Large intestine (tissue), 12 donors: ENCODE measurements around the gene STX17. TPM values are rescaled to one million over a fixed set of nuclear protein-coding genes. Genes with fewer than 3 reads are reported as not detected.
"Not testable (repeated sequence)": the region's sequence is repeated elsewhere in the genome, so short reads cannot be mapped to it uniquely, and the experiment has no call there.

Experiments
- DNase-seq, 2 donors: peaks; one replicate each; pipeline versions ENCODE4 v3.0.0 to v3.0.0-alpha.2; 2013
- H3K27ac ChIP-seq: one replicate; pipeline ENCODE4 v1.5.1; 2013; ENCODE audit warnings: low read length
- H3K27me3 ChIP-seq: 2 replicates; pipeline ENCODE4 v1.6.1; 2013; ENCODE audit warnings: low read length; ENCODE audit not compliant: control insufficient read depth, insufficient read depth
- H3K36me3 ChIP-seq: 2 replicates; pipeline ENCODE4 v1.6.1; 2013; ENCODE audit warnings: low read length; ENCODE audit not compliant: control insufficient read depth, insufficient read depth
- H3K4me1 ChIP-seq: one replicate; pipeline ENCODE4 v1.6.1; 2013; ENCODE audit warnings: low read length; ENCODE audit not compliant: control insufficient read depth, insufficient read depth
- H3K4me3 ChIP-seq: one replicate; pipeline ENCODE4 v1.5.1; 2013; ENCODE audit warnings: low read length
- H3K9me3 ChIP-seq: one replicate; pipeline ENCODE4 v1.6.1; 2013; ENCODE audit warnings: mild to moderate bottlenecking, low read depth, low read length, moderate library complexity; ENCODE audit not compliant: control insufficient read depth
- WGBS: methylation state at CpG from one replicate; pipeline ENCODE4 v1.1.5; 2013; ENCODE audit warnings: low lambda C conversion rate; ENCODE audit not compliant: insufficient coverage; 5-methylcytosine and 5-hydroxymethylcytosine counted together
- long read RNA-seq, 11 donors: transcript quantifications; one replicate each; lab custom pipeline, GENCODE V29; 2026
- polyA plus RNA-seq: library from polyadenylated mRNA; unstranded; fragments of 120-200 nt; gene quantifications from one replicate; pipeline ENCODE4 v1.2.1, GENCODE V29; 2013

Gene STX17
- 31.9 TPM for polyA plus RNA-seq
- long read RNA-seq, donor 1, partial matches to known transcripts = 0 of 5 reads
- long read RNA-seq, donor 1, other reads (novel, unspliced or antisense) = 0 of 5 reads
- long read RNA-seq, donor 2, transcript STX17-201 (8 exons, 2,713 nt) = major isoform, 10 of 14 reads
- long read RNA-seq, donor 2, partial matches to known transcripts = 0 of 14 reads
- long read RNA-seq, donor 2, other reads (novel, unspliced or antisense) = 0 of 14 reads
- long read RNA-seq, donor 3 = 0 reads
- long read RNA-seq, donor 4, partial matches to known transcripts = 0 of 1 reads
- long read RNA-seq, donor 4, other reads (novel, unspliced or antisense) = 0 of 1 reads
- long read RNA-seq, donor 5, transcript STX17-201 (8 exons, 2,713 nt) = major isoform, 5 of 6 reads
- long read RNA-seq, donor 5, partial matches to known transcripts = 0 of 6 reads
- long read RNA-seq, donor 5, other reads (novel, unspliced or antisense) = 0 of 6 reads
- long read RNA-seq, donor 6, transcript STX17-201 (8 exons, 2,713 nt) = major isoform, 13 of 260 reads
- long read RNA-seq, donor 6, partial matches to known transcripts = 144 of 260 reads
- long read RNA-seq, donor 6, other reads (novel, unspliced or antisense) = 99 of 260 reads
- long read RNA-seq, donor 7, transcript STX17-201 (8 exons, 2,713 nt) = major isoform, 8 of 8 reads
- long read RNA-seq, donor 7, partial matches to known transcripts = 0 of 8 reads
- long read RNA-seq, donor 7, other reads (novel, unspliced or antisense) = 0 of 8 reads
- long read RNA-seq, donor 8, transcript STX17-201 (8 exons, 2,713 nt) = major isoform, 18 of 21 reads
- long read RNA-seq, donor 8, partial matches to known transcripts = 0 of 21 reads
- long read RNA-seq, donor 8, other reads (novel, unspliced or antisense) = 0 of 21 reads
- long read RNA-seq, donor 9, transcript STX17-201 (8 exons, 2,713 nt) = major isoform, 8 of 8 reads
- long read RNA-seq, donor 9, partial matches to known transcripts = 0 of 8 reads
- long read RNA-seq, donor 9, other reads (novel, unspliced or antisense) = 0 of 8 reads
- long read RNA-seq, donor 10, transcript STX17-201 (8 exons, 2,713 nt) = major isoform, 12 of 14 reads
- long read RNA-seq, donor 10, partial matches to known transcripts = 0 of 14 reads
- long read RNA-seq, donor 10, other reads (novel, unspliced or antisense) = 0 of 14 reads
- long read RNA-seq, donor 11, transcript STX17-201 (8 exons, 2,713 nt) = major isoform, 6 of 7 reads
- long read RNA-seq, donor 11, partial matches to known transcripts = 0 of 7 reads
- long read RNA-seq, donor 11, other reads (novel, unspliced or antisense) = 0 of 7 reads

GRCh38 chr9:99906403-99907207 is at the start of gene STX17:
Gene STX17, plus strand, starts transcription at chr9:99906654. Its CDS starts 8,586 bp downstream, at chr9:99915240.
- peak within 1 kb of the TSS; percentile 98 for H3K27ac ChIP-seq
- H3K27me3 ChIP-seq = no peaks in the 10 kb centered on the region
- H3K4me3 ChIP-seq = peak within 1 kb of the TSS; percentile 96
- no peaks in the 10 kb centered on the region for H3K9me3 ChIP-seq
- peaks cover 3% of the 10 kb centered on the region for H3K4me1 ChIP-seq
- WGBS = no CpG with 5 or more reads among the region's 76 CpGs
- peak; percentile 60 to 93 for DNase-seq
- peaks cover under 1% of the 10 kb centered on the region for H3K36me3 ChIP-seq

DNA sequence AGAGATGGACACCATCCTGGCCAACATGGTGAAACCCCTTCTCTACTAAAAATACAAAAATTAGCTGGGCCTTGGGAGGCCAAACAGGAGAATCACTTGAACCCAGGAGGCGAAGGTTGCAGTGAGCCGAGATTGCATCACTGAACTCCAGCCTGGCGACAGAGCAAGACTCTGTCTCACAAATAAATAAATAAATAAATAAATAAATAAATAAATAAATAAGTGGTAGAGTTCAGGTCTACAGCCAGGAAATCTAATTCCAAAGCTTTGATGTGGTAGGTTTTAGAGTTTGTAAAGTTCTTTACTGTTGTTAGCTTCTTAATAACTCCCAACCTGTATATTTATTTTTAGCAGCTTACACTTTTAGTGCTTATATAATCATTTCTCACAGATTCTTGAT is 48.9 kb upstream of the STX17 start:
- not testable (repeated sequence) for DNase-seq, H3K27me3 ChIP-seq, H3K4me1 ChIP-seq, H3K4me3 ChIP-seq, H3K27ac ChIP-seq, H3K9me3 ChIP-seq, H3K36me3 ChIP-seq
- no CpG with 5 or more reads among the region's 3 CpGs for WGBS

DNA sequence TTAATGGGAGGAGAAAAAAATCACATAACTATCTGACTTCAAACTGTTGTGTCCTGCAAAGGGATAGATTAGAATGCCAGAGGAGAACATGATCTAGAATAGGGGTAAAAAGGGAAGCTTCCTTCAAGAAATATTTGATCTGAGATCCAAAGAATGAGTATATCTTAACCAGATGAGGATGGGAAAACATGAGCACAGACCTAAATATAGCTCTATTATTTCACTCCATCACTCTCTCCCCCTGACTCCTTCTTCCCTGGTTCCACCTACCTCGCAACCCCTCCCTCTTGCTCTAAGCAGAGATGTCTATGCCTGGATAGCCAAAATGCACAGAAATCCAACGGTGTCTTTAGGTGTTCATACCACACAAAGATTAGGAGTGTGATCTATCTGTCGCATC is 48.4 kb upstream of the STX17 start:
- Histone ChIP-seq H3K4me1 (no peaks in the 10 kb centered on the region), H3K9me3 (no peaks in the 10 kb centered on the region), H3K4me3 (no peak overlapping the region), H3K27ac (no peak overlapping the region), H3K36me3 (no peaks in the 10 kb centered on the region), H3K27me3 (no peaks in the 10 kb centered on the region)
- WGBS = no CpG with 5 or more reads among the region's 3 CpGs
- no peak for DNase-seq

GRCh38 chr9:99859243-99859980 is 47.0 kb upstream of the STX17 start:
- Histone ChIP-seq H3K27ac (no peak overlapping the region), H3K4me1 (no peaks in the 10 kb centered on the region), H3K9me3 (no peaks in the 10 kb centered on the region), H3K36me3 (no peaks in the 10 kb centered on the region), H3K27me3 (no peaks in the 10 kb centered on the region), H3K4me3 (no peak overlapping the region)
- no CpG with 5 or more reads among the region's 5 CpGs for WGBS
- DNase-seq = no peak

DNA sequence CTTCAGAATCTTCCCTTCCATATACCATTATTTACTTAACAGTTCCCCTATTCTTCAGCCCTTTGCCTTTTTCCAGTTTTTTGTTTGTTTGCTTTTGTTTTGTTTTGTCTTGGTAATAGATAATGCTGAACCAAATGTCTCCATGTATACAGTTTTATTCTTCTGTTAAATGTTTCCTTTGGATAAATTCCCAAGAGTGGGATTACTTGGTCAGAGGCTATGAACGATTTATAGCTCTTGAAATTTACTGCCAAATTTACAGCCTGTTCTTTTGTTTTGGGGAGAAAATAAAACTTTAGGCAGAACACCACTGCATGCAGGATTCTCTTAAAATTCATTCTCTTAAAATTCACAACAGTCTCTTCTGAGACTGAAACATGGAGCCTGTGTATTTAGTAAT is 46.2 kb upstream of the STX17 start:
- H3K9me3 ChIP-seq = no peaks in the 10 kb centered on the region
- H3K36me3 ChIP-seq = no peaks in the 10 kb centered on the region
- no peak overlapping the region for H3K4me3 ChIP-seq
- no peak overlapping the region for H3K27ac ChIP-seq
- no peaks in the 10 kb centered on the region for H3K4me1 ChIP-seq
- 60% methylated on average over 1 of the region's 1 CpG for WGBS
- no peaks in the 10 kb centered on the region for H3K27me3 ChIP-seq
- DNase-seq = no peak

GRCh38 chr9:99863955-99864354 is 42.5 kb upstream of the STX17 start:
- no CpG with 5 or more reads among the region's 2 CpGs for WGBS
- H3K4me1 ChIP-seq = no peaks in the 10 kb centered on the region
- no peaks in the 10 kb centered on the region for H3K36me3 ChIP-seq
- H3K27me3 ChIP-seq = no peaks in the 10 kb centered on the region
- H3K9me3 ChIP-seq = no peaks in the 10 kb centered on the region
- no peak overlapping the region for H3K4me3 ChIP-seq
- DNase-seq = no peak
- H3K27ac ChIP-seq = no peak overlapping the region

DNA sequence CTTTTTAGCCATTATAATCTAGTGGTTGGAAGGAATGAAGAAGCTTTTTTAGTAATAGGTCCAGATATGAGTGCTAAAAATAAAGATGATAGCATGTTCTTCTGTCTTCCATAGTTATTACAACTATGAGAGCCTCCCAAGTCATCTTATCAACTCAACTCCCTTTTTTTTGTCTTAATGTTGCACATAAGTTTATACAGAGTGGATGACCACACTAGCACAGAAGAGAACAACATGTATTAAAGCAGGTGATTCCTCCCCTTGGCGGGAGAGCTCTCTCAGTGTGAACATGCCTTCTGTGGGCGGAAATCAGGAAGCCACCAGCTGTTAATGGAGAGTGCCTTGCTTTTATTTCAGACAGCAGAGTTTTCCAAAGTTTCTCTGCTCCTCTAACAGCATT is 40.1 kb upstream of the STX17 start:
- H3K36me3 ChIP-seq = no peaks in the 10 kb centered on the region
- H3K27me3 ChIP-seq = no peaks in the 10 kb centered on the region
- H3K4me3 ChIP-seq = no peak overlapping the region
- no CpG with 5 or more reads among the region's 2 CpGs for WGBS
- no peak overlapping the region for H3K27ac ChIP-seq
- no peaks in the 10 kb centered on the region for H3K9me3 ChIP-seq
- H3K4me1 ChIP-seq = no peaks in the 10 kb centered on the region
- DNase-seq = no peak

DNA sequence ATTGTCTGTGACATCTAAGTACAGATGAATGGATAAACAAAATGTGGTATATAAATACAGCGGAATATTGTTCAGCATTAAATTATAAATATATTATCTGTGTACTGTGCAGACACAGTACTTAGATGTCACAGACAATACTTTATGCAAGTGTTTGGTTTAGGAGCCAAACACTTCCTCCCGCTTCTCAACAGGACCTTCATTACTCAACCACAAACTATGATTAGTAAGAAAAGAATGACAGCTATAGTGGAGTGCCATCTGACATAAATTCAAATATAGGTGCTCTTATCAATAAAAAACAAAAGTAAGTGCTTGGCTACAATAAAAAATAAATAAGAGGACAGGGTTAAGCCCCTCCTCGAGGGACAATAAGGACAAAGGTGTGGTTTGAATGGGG is 38.9 kb upstream of the STX17 start:
- no peak for DNase-seq
- no peaks in the 10 kb centered on the region for H3K9me3 ChIP-seq
- 37% methylated on average over 2 of the region's 3 CpGs for WGBS
- H3K4me1 ChIP-seq = no peaks in the 10 kb centered on the region
- H3K27me3 ChIP-seq = no peaks in the 10 kb centered on the region
- H3K4me3 ChIP-seq = no peak overlapping the region
- H3K27ac ChIP-seq = no peak overlapping the region
- no peaks in the 10 kb centered on the region for H3K36me3 ChIP-seq

GRCh38 chr9:99867968-99868367 is 38.5 kb upstream of the STX17 start:
- Histone ChIP-seq H3K27me3 (no peaks in the 10 kb centered on the region), H3K27ac (no peak overlapping the region), H3K36me3 (no peaks in the 10 kb centered on the region), H3K4me1 (no peaks in the 10 kb centered on the region), H3K9me3 (no peaks in the 10 kb centered on the region), H3K4me3 (no peak overlapping the region)
- no peak for DNase-seq
